Coronary artery (tissue), 2 donors: Measurements from ENCODE around the gene CDC42BPA.
"Not testable (repeated sequence)": the region's sequence is repeated elsewhere in the genome, so short reads cannot be mapped to it uniquely, and the experiment has no call there.

Experiments used
- DNase-seq: peaks from one replicate; pipeline ENCODE4 v3.0.0-alpha.2; 2017; ENCODE audit warnings: low spot score
- H3K27ac ChIP-seq, 2 donors: fragments of 200-600 bp; sonication (generic); one replicate each; pipeline ENCODE4 v1.5.1; 2016 to 2019
- H3K4me3 ChIP-seq: fragments of 200-600 bp; sonication (generic); 2 replicates; pipeline ENCODE4 v1.5.1; 2016; ENCODE audit warnings: mild to moderate bottlenecking, moderate library complexity
- CTCF ChIP-seq: fragments of 200-600 bp; sonication (generic); IDR thresholded peaks from one replicate; pipeline ENCODE4 v1.5.1; 2019; ENCODE audit warnings: antibody characterized with exemption

The CDC42BPA gene

GRCh38 chr1:227134686-227135314, 183.5 kb downstream of the CDC42BPA start:
- no peak for TF ChIP-seq CTCF
- H3K4me3 ChIP-seq = no peak overlapping the region
- no peak for DNase-seq
- H3K27ac ChIP-seq = no peak overlapping the region

- H3K27ac ChIP-seq, DNase-seq, H3K4me3 ChIP-seq: not testable (repeated sequence)
These were observed 185.6 kb downstream of the CDC42BPA start for GRCh38 chr1:227132695-227133094.

GRCh38 chr1:227131193-227131592, 187.1 kb downstream of the CDC42BPA start:
- DNase-seq = no peak

GRCh38 chr1:227127891-227128290, 190.4 kb downstream of the CDC42BPA start:
- no peak for DNase-seq
- no peak for TF ChIP-seq CTCF
- Histone ChIP-seq H3K27ac (no peak overlapping the region), H3K4me3 (no peak overlapping the region)

More at GRCh38 chr1:227131193-227131592, 187.1 kb downstream of the CDC42BPA start:
- Histone ChIP-seq H3K4me3 (no peak overlapping the region), H3K27ac (no peak overlapping the region)
- no peak for TF ChIP-seq CTCF

- Histone ChIP-seq H3K4me3 (no peak overlapping the region), H3K27ac (no peak overlapping the region)
- TF ChIP-seq CTCF = no peak
- no peak for DNase-seq
These were observed 192.3 kb downstream of the CDC42BPA start for GRCh38 chr1:227125929-227126545.

GRCh38 chr1:227124473-227124872, 193.8 kb downstream of the CDC42BPA start:
- no peak overlapping the region for H3K4me3 ChIP-seq
- H3K27ac ChIP-seq = no peak overlapping the region
- TF ChIP-seq CTCF = no peak
- DNase-seq = no peak

GRCh38 chr1:227120826-227121225, 197.5 kb downstream of the CDC42BPA start:
- no peak overlapping the region for H3K27ac ChIP-seq
- no peak for DNase-seq
- TF ChIP-seq CTCF = no peak
- no peak overlapping the region for H3K4me3 ChIP-seq
